Erythroblast (primary cell): ENCODE data around the gene CHTF18.

Experiments used
- DNase-seq, 2 experiments: peaks; one replicate each; lab custom pipeline; 2025; lab: John Stamatoyannopoulos, UW
- GATA1 ChIP-seq: IDR thresholded peaks from 2 replicates; pipeline ENCODE4 v1.6.1; 2011; ENCODE audit warnings: low read depth, mild to moderate bottlenecking, control low read depth, low read length, moderate library complexity
- POLR2A ChIP-seq: IDR thresholded peaks from 2 replicates; pipeline ENCODE4 v1.6.1; 2011; ENCODE audit warnings: mild to moderate bottlenecking, low read length

The CHTF18 gene

GRCh38 chr16:820748-821147 lies 32.3 kb downstream of the CHTF18 start:
- no peak for DNase-seq
- TF ChIP-seq GATA1 (no peak), POLR2A (no peak)

- DNase-seq, result no peak
- TF ChIP-seq GATA1 (no peak), POLR2A (no peak)
Measured at GRCh38 chr16:821751-822150, 33.3 kb downstream of the CHTF18 start.

- no peak for DNase-seq
- TF ChIP-seq GATA1 (no peak), POLR2A (no peak)
Measured at GRCh38 chr16:822174-822908, 33.9 kb downstream of the CHTF18 start.

- no peak for TF ChIP-seq POLR2A
- no peak for TF ChIP-seq GATA1
Measured at GRCh38 chr16:822909-823297, 34.5 kb downstream of the CHTF18 start.

GRCh38 chr16:824194-824593 lies 35.8 kb downstream of the CHTF18 start:
- no peak for DNase-seq
- no peak for TF ChIP-seq POLR2A
- no peak for TF ChIP-seq GATA1

More at GRCh38 chr16:822909-823297, 34.5 kb downstream of the CHTF18 start:
- no peak for DNase-seq

- DNase-seq, result no peak
- TF ChIP-seq POLR2A (no peak), GATA1 (no peak)
Measured at GRCh38 chr16:824601-825000, 36.2 kb downstream of the CHTF18 start.

GRCh38 chr16:825341-826061 lies 37.1 kb downstream of the CHTF18 start:
- DNase-seq, result no peak
- no peak for TF ChIP-seq POLR2A

- TF ChIP-seq POLR2A (no peak), GATA1 (no peak)
Measured at GRCh38 chr16:827513-827912, 39.1 kb downstream of the CHTF18 start.

GRCh38 chr16:828891-829290 lies 40.5 kb downstream of the CHTF18 start:
- DNase-seq, result no peak
- TF ChIP-seq POLR2A (no peak), GATA1 (no peak)

More at GRCh38 chr16:827513-827912, 39.1 kb downstream of the CHTF18 start:
- DNase-seq, result no peak

GRCh38 chr16:830107-830870 lies 41.9 kb downstream of the CHTF18 start:
- TF ChIP-seq POLR2A (no peak), GATA1 (no peak)
- DNase-seq, result no peak

GRCh38 chr16:830871-831570 lies 42.6 kb downstream of the CHTF18 start:
- no peak for DNase-seq
- TF ChIP-seq GATA1, result no peak

- no peak for DNase-seq
- TF ChIP-seq POLR2A (no peak), GATA1 (no peak)
Measured at GRCh38 chr16:831571-832413, 43.4 kb downstream of the CHTF18 start.
